IPS-11a (cell line): Measurements from ENCODE around the gene METTL14.

Experiments used
- H3K4me3 ChIP-seq: one replicate; pipeline ENCODE4 v1.5.1; 2013; ENCODE audit warnings: low read depth, low read length, control low read depth

The METTL14 gene

DNA sequence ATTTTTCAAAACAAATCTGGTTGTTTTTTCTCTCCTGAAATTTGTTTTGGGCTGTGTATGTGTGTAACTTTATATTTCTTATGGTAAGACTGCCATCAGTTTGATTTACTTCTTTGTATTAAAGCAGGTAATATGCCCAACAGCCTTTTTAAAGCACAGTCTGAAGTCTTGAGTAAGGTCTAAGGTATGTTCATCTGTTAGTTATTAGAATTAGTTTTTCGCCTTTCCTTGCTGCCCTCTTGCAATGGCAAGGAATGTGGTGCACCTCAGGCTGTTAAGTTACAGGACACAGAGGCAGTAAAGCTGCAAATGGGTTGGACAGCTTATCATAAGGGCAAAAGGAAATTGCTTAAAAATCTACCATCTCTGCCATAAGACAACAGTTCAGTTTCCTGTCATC lies 71.8 kb downstream of the METTL14 start:
- no peak overlapping the region for H3K4me3 ChIP-seq

DNA sequence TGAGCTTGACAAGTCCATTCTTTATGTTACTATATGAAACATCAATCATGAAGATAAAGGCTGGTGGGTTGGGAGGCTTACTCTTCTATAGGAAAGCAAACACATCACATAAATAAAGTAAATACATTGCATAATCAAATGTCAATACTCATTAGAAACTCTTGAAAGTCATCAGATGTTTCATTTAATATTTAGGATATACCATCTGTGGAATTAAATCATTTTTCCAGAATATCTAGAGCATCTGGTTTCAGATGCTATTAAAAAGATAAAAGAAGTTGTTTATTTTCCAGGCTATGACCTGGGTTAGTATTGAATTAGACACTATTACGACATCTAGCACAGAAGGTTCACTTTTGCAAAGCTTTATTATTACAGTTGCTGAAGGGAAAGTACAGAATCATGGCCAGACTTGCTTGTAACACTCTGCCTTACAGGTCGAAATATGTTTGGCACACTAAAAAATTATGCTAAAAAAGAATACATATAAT lies 72.6 kb downstream of the METTL14 start:
- no peak overlapping the region for H3K4me3 ChIP-seq

DNA sequence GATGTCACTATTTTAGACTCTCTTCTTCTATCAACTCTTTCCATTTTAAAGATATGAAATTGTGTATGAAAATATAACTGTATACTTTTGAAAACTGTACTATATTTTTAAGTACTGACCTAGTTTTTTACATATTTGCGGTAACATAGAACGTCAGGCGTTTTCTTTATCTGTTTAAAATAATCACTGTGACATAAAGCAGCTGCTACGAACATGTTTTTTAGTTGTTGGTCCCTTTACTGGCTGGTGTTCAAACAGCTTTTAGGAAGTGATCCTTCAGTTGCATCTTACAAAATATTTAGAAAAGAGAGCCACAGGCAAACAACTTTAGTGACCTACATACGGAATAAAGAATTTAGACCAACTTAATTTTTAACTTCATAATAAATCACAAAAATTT lies 73.1 kb downstream of the METTL14 start:
- H3K4me3 ChIP-seq: no peak overlapping the region

- H3K4me3 ChIP-seq: no peak overlapping the region
Observed at GRCh38 chr4:118759481-118759880, 74.3 kb downstream of the METTL14 start.

DNA sequence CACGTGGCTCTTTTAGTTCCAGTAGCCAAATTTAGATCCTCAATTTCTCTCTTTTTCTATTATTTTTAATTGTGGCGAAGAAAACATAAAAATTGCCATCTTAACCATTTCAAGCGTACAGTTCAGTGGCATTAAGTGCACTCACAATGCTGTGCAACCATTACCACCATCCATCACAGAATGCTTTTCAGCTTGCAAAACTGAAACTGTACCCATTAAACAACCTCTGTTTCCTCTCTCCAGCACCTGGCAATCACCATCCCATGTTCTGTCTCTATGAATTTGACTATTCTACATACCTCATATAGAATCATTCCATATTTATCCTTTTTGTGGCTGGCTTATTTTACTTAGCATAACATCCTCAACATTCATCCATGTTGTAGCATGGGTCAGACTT lies 74.9 kb downstream of the METTL14 start:
- H3K4me3 ChIP-seq: no peak overlapping the region

- H3K4me3 ChIP-seq: no peak overlapping the region
Observed at GRCh38 chr4:118760493-118760892, 75.3 kb downstream of the METTL14 start.

- H3K4me3 ChIP-seq: no peak overlapping the region
Observed at GRCh38 chr4:118761397-118762016, 76.3 kb downstream of the METTL14 start.

DNA sequence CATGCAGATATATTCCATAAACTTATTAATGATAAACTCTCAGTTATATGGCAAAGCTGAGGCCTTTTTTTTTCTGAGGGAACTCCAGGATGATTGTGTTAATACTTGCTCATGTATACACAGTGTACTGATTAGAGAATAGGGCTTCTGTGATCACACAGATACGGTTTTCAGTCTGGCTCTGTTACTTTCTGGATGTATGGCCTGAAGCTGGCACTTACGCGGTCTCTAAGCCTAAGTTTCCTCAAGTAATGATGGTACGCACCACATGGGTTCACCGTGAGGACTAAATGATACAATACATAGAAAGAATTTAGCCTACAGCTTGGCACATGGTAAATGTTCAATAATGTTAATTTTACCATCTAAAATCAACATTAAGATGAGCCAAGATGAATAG lies 77.0 kb downstream of the METTL14 start:
- no peak overlapping the region for H3K4me3 ChIP-seq

DNA sequence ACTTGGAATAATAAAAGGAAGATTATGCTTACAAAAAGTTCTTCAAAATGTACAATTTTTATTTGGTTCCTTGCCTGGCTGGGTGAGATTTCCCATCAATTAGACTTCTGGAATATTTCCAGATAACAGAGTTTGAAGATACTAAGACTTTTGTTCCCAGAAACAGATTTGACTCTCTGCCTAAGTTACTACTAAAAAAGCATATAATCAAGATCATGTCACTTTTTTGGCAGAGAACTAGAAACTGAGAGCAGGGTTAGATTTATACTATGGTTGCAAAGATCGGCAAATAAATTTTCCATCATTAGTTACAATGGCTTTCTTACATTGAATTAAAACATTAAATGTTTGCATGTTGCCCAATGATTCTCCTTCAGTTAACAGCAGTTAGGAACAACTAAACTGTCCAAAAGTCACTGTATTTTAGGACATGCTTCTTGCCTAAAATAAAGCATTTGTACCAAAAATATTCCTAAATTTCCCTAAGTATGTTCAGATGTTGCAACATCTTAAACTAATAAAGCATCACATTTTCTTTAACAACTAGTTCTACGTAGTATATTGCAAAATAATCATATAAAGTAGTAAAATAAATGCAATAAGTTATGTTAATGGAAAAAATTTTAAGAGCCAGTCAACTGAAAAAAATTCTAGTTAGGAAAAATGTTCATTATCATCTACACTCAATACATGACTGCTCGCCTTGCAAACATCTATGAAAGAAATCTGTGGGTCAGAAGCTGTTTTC lies 77.7 kb downstream of the METTL14 start:
- no peak overlapping the region for H3K4me3 ChIP-seq
